Sigmoid colon (tissue), 7 donors: Measurements from ENCODE around the gene KCNJ4. TPM values are rescaled to one million over a fixed set of nuclear protein-coding genes. Genes with fewer than 3 reads are reported as not detected.

Source experiments
- DNase-seq: peaks from one replicate; pipeline ENCODE4 v3.0.0-alpha.2; 2019
- H3K27ac ChIP-seq, 4 donors: fragments of 200-600 bp; sonication (generic); one replicate each; pipeline ENCODE4 v1.5.1; 2016 to 2019; ENCODE audit warnings: mild to moderate bottlenecking in 1 of 4
- H3K27me3 ChIP-seq, 3 donors: fragments of 200-600 bp; sonication (generic); one replicate each; pipeline ENCODE4 v1.5.1; 2019; ENCODE audit warnings: mild to moderate bottlenecking in 1 of 3
- H3K36me3 ChIP-seq, 4 donors: fragments of 200-600 bp; sonication (generic); one replicate each; pipeline ENCODE4 v1.5.1; 2016 to 2019
- H3K4me1 ChIP-seq, 4 donors: fragments of 200-600 bp; sonication (generic); one replicate each; pipeline ENCODE4 v1.5.1; 2017 to 2019
- H3K4me3 ChIP-seq, 4 donors: fragments of 200-600 bp; sonication (generic); one replicate each; pipeline ENCODE4 v1.5.1; 2017 to 2019; ENCODE audit warnings: mild to moderate bottlenecking in 2 of 4, moderate library complexity in 1 of 4
- H3K9me3 ChIP-seq, 4 donors: fragments of 200-600 bp in 3 of 4; sonication (generic) in 3 of 4; one replicate each; pipeline versions ENCODE4 v1.5.1 to v1.6.1; 2013 to 2019
- CTCF ChIP-seq, 4 experiments: fragments of 450-650 bp in 3 of 4; fragments of 200-600 bp in 1 of 4; IDR thresholded peaks; one replicate each; pipeline ENCODE4 v1.5.1; 2016 to 2019; ENCODE audit warnings: antibody characterized with exemption in 4 of 4, mild to moderate bottlenecking in 3 of 4, moderate library complexity in 2 of 4
- EP300 ChIP-seq, 4 donors: sonication (generic); formaldehyde crosslinking; IDR thresholded peaks; one replicate each; pipeline ENCODE4 v1.6.1; 2017; ENCODE audit warnings: antibody characterized with exemption in 4 of 4
- POLR2A ChIP-seq, 2 donors: fragments of 450-650 bp; IDR thresholded peaks; one replicate each; pipeline ENCODE4 v1.6.1; 2016; ENCODE audit warnings: antibody characterized with exemption in 2 of 2, mild to moderate bottlenecking in 2 of 2, moderate library complexity in 2 of 2
- POLR2AphosphoS5 ChIP-seq, 4 donors: sonication (generic); formaldehyde crosslinking; IDR thresholded peaks; one replicate each; pipeline ENCODE4 v1.6.1; 2017; ENCODE audit warnings: antibody characterized with exemption in 4 of 4
- WGBS, 2 donors: extraction: QIAGEN DNeasy Blood & Tissue Kit; methylation state at CpG; one replicate each; pipeline ENCODE4 v1.1.7; 2013; 5-methylcytosine and 5-hydroxymethylcytosine counted together
- intact Hi-C: fragments of 100-400 bp; cut with DNase I; formaldehyde crosslinking; loops from one replicate; pipeline ENCODE4 v1.15.1; 2023
- polyA plus RNA-seq, 3 donors: library from polyadenylated mRNA; stranded (reverse); fragments of 200-250 nt; gene quantifications; one replicate each; pipeline ENCODE4 v1.2.3, GENCODE V29; 2013
- total RNA-seq, 4 donors: library from RNA; depleted of rRNA; stranded (reverse); fragments of >200 nt; gene quantifications; one replicate each; pipeline ENCODE4 v1.1.0, GENCODE V29; 2016
- donor health status: healthy with polysubstance abuse.
- donor health status: Bipolar disorder and iron deficiency.
- donor health status: healthy.

KCNJ4 gene
- total and polyA plus RNA-seq, 7 donors = 0.03 TPM; not detected in 6

DNA sequence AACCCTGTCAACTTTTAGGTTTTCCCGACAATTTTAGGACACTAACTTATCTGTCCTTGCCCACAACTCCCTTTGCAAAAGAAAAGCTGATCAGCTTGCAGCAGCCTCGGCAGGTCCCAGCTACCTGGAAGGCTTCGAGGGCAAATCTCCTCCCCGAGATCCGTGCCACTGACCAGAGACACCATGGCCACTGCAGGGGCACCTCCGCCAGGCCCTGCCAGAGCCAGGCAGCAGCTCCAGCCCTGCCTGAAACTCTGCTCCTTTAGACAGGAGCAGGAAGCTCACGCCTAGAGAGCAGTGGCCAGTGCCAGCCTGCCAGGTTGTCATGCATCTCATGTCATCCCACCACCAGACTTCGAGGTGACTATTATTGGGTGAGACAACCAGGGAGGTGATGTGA is 21.1 kb downstream of the KCNJ4 start:
- 64 to 87% methylated on average over 8 of the region's 8 CpGs for WGBS, 2 donors
- intact Hi-C loops = loop anchor here (5.0 kb wide), 1 partner anchor 108 kb away; no protein-coding TSS in a partner anchor

DNA sequence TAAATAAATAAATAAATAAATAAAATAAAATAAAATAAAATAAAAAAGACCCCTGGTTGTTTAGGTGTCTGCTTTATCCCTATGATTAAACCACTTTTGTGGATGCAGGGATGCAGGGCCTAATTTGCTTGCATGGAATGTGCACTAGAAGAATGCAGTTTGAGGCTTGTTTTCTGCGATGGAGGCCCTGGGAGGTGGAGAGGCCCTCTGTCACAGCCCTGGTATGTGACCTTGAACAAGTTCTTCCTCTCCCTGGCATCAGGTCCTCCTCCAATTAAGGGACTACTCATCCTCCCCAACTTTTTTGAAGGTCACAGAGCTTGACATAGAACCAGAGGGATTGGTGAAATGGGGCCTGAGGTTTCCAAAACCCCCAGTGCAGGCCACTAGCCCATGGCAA is 22.7 kb downstream of the KCNJ4 start:
- H3K9me3 ChIP-seq = no peaks in the 10 kb centered on the region
- DNase-seq = no peak
- 94 to 96% methylated on average over 1 of the region's 1 CpG for WGBS, 2 donors
- no peaks in the 10 kb centered on the region for H3K36me3 ChIP-seq
- TF ChIP-seq EP300 (IDR thresholded peaks at IDR 0.05) = no peak
- TF ChIP-seq POLR2A (IDR thresholded peaks at IDR 0.05) = no peak
- TF ChIP-seq CTCF (IDR thresholded peaks at IDR 0.05) = no peak
- no peak for TF ChIP-seq POLR2AphosphoS5 (IDR thresholded peaks at IDR 0.05)
- no peak overlapping the region for H3K27ac ChIP-seq
- intact Hi-C loops = loop anchor here (5.0 kb wide), 1 partner anchor 110 kb away; no protein-coding TSS in a partner anchor
- H3K27me3 ChIP-seq = no peaks in the 10 kb centered on the region
- H3K4me3 ChIP-seq = no peak overlapping the region
- no peaks in the 10 kb centered on the region for H3K4me1 ChIP-seq

More for the DNA sequence above, 21.1 kb downstream of the KCNJ4 start:
- no peak for TF ChIP-seq POLR2A (IDR thresholded peaks at IDR 0.05)
- no peak for TF ChIP-seq POLR2AphosphoS5 (IDR thresholded peaks at IDR 0.05)
- TF ChIP-seq EP300 (IDR thresholded peaks at IDR 0.05) = no peak
- TF ChIP-seq CTCF (IDR thresholded peaks at IDR 0.05) = no peak
- DNase-seq = no peak
- Histone ChIP-seq H3K27ac (no peak overlapping the region), H3K4me1 (no peaks in the 10 kb centered on the region), H3K9me3 (no peaks in the 10 kb centered on the region), H3K27me3 (no peaks in the 10 kb centered on the region), H3K36me3 (no peaks in the 10 kb centered on the region), H3K4me3 (no peak overlapping the region)

GRCh38 chr22:38431266-38432010 is 23.6 kb downstream of the KCNJ4 start:
- Histone ChIP-seq H3K27ac (no peak overlapping the region), H3K4me1 (no peaks in the 10 kb centered on the region), H3K4me3 (no peak overlapping the region), H3K36me3 (no peaks in the 10 kb centered on the region), H3K9me3 (no peaks in the 10 kb centered on the region), H3K27me3 (no peaks in the 10 kb centered on the region)
- intact Hi-C loops = loop anchor here (5.0 kb wide), 1 partner anchor 111 kb away; no protein-coding TSS in a partner anchor
- TF ChIP-seq CTCF (IDR thresholded peaks at IDR 0.05) (no peak), POLR2AphosphoS5 (IDR thresholded peaks at IDR 0.05) (no peak), EP300 (IDR thresholded peaks at IDR 0.05) (no peak), POLR2A (IDR thresholded peaks at IDR 0.05) (no peak)
- DNase-seq = no peak
- WGBS, 2 donors = 90 to 92% methylated on average over 12 of the region's 12 CpGs

- Histone ChIP-seq H3K4me1 (no peaks in the 10 kb centered on the region), H3K27me3 (no peaks in the 10 kb centered on the region), H3K9me3 (no peaks in the 10 kb centered on the region), H3K4me3 (no peak overlapping the region), H3K27ac (no peak overlapping the region), H3K36me3 (no peaks in the 10 kb centered on the region)
- TF ChIP-seq POLR2AphosphoS5 (IDR thresholded peaks at IDR 0.05) (no peak), EP300 (IDR thresholded peaks at IDR 0.05) (no peak), POLR2A (IDR thresholded peaks at IDR 0.05) (no peak), CTCF (IDR thresholded peaks at IDR 0.05) (no peak)
- DNase-seq = no peak
- intact Hi-C loops = loop anchor here (5.0 kb wide), 1 partner anchor 113 kb away; no protein-coding TSS in a partner anchor
- 57 to 69% methylated on average over 16 of the region's 16 CpGs for WGBS, 2 donors
Observed at GRCh38 chr22:38429499-38430068, 25.4 kb downstream of the KCNJ4 start.
